Superior temporal gyrus (tissue), 1 donor: ENCODE results near the gene SYT2.
A peak's percentile ranks its signal among the peaks of the same experiment; 100 is the strongest.

Source experiments
- DNase-seq: peaks from one replicate; pipeline ENCODE4 v3.0.0-alpha.2; 2016; ENCODE audit errors: extremely low spot score

SYT2 gene

GRCh38 chr1:202704601-202705000 lies 5.7 kb downstream of the SYT2 start:
- no peak for DNase-seq

DNA sequence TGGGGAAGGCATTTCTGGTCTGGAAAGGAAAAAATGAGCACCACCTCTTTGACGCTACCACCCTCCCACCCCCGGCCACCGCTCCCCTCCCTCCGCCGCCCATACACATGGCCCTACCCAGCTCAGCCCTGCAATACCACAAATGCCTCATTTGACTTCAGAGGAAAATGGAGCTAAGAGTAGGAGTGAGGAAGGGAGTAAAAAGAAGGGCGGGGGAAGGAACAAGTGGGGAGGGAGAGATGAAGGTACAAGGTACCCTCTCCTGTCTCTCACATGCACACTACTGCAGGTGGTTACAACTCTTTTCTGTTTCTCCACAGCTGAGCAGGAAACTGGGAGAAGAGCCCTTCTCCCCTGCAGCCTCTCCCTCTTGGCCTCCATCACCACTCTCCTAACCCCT lies 7.1 kb downstream of the SYT2 start:
- no peak for DNase-seq

GRCh38 chr1:202702088-202702487 lies 8.2 kb downstream of the SYT2 start:
- DNase-seq = no peak

GRCh38 chr1:202701200-202701599 lies 9.1 kb downstream of the SYT2 start:
- no peak for DNase-seq

DNA sequence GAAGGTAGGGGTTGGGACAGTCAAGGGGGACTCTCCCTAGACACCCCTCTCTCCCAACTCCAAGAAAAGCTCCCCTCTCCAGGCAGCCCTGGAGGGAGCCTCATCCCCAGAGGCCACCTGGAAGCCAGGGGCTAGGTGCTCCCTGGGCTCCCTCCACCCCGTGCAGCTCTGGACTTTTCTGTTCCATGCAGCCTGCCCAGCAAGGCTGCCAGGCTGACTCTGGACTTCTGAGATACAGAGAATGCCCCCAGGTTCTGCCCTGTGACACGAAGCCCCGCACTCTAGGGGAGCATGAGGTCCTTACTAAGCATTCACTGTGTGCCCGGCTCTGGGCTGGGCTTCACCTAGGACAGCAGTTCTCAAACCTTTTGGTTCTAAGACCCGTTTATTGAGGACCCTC lies 10.2 kb downstream of the SYT2 start:
- DNase-seq = no peak

GRCh38 chr1:202698276-202698675 lies 12.0 kb downstream of the SYT2 start:
- DNase-seq = no peak

GRCh38 chr1:202697038-202697437 lies 13.2 kb downstream of the SYT2 start:
- no peak for DNase-seq

DNA sequence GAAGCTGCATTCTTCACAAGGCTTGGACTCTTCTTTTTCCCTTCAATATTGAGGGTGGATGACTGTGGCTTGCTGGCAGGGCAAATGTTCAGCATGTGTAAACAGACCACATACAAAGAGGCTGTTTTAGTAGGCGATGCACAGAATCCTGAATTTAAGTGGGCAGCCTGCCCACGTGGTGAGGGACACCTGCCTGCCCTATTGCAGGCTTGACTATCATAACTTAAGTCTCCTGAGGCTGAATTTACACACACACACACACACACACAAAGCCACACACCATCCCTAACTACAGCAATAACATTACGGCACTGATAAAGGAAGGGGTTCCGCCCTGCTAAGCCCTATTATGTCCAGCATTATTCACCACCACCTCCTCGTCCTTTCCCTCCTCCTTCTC lies 15.9 kb downstream of the SYT2 start:
- DNase-seq = no peak

- peak; percentile 51 for DNase-seq
These were observed 17.2 kb downstream of the SYT2 start for GRCh38 chr1:202692959-202693555.

DNA sequence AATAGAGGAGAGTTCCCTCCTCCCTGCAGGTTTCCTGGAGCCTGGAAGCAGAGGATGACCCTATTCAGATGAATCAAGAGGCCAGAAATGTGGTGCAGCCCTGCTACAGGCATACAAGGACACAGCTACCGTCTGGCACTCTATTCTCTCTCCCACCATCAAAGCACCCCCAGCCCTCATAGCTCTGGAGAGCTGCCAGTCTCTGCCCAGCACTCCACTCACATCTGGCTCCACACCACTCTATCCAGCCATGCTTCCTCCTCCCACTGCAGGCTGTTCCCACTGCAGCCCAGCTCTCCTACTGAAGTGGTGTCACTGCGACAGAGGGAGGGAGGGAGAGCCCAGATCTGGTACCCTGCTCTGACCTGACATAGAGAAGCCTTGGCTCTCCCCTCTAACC lies 18.4 kb downstream of the SYT2 start:
- DNase-seq = no peak

GRCh38 chr1:202689493-202690342 lies 20.5 kb downstream of the SYT2 start:
- DNase-seq = no peak

DNA sequence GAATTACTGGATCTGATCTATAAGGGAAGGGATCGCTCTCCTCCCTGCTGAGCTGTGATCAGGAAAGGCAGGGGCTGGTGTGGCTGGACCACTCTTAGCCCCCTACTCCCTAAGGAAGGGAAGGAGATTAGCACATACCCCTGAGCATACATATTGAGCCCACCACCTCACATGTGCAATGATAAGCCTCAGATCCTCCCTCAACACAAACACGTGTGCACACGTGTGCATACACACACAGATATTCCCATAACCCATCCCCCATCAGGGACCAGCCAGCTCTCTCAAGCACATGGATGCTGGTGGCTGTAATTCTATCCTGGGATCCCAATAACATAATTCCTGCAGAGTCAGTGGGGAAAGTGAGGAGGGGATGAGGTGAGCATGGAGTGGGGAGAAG lies 21.2 kb downstream of the SYT2 start:
- DNase-seq = no peak

- peak; percentile 73 for DNase-seq
These were observed 21.9 kb downstream of the SYT2 start for GRCh38 chr1:202688401-202688800.

DNA sequence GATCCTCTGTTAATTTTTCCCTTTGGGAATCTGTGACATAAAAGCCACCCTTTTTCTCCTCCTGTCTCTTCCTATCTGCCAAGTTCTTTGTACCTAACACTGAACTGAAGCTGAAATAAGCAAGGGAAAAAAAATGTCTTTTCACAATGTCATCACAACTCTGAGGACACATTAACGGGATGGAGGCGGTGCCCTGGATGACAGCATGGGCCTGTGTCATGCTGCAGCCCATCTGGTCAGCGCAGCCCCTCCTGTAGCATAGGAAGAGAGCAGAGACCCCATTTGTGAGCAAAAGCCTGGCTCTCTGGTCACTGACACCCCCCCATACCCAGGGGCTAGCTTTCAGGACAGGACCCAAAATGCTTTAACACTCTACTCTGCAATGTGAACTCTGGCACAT lies 22.5 kb downstream of the SYT2 start:
- no peak for DNase-seq

DNA sequence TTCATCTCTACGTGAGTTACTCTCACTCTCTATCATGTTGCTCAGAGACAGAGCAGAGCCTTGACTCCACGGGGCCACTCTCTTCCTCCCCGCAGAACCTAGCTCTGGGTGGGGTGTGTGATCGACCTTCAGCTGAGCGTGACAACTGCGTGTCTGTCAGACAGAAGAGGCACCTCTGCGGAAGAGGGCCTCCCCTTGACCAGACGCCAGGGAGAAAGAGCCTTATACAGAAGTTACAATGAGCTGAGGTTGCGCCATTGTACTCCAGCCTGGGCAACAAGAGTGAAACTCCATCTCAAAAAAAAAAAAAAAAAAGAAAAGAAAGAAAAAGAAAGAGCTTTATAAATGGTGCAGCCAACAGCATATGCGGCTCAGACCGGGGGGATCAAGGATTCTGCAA lies 22.9 kb downstream of the SYT2 start:
- no peak for DNase-seq

- no peak for DNase-seq
These were observed 24.6 kb downstream of the SYT2 start for GRCh38 chr1:202685641-202686040.

GRCh38 chr1:202684716-202685115 lies 25.5 kb downstream of the SYT2 start:
- DNase-seq = no peak

DNA sequence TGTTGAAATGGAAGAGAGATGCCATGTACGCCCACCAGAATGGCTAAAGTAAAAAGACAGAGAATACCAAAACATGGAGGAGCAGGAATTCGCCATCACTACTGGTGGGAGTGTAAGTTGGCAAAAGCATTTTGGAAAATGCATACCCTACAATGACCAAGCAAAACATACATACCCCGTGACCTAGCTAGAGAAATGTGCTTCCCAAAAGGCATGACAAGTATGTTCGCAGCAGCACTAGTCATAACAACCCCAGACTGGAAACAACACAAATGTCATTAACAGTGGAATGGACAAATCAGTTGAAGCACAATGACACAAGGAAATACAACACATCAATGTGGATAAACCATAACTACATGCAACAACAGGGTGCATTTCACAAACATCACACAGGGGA lies 27.2 kb downstream of the SYT2 start:
- no peak for DNase-seq

- DNase-seq = no peak
These were observed 27.8 kb downstream of the SYT2 start for GRCh38 chr1:202682477-202682876.

DNA sequence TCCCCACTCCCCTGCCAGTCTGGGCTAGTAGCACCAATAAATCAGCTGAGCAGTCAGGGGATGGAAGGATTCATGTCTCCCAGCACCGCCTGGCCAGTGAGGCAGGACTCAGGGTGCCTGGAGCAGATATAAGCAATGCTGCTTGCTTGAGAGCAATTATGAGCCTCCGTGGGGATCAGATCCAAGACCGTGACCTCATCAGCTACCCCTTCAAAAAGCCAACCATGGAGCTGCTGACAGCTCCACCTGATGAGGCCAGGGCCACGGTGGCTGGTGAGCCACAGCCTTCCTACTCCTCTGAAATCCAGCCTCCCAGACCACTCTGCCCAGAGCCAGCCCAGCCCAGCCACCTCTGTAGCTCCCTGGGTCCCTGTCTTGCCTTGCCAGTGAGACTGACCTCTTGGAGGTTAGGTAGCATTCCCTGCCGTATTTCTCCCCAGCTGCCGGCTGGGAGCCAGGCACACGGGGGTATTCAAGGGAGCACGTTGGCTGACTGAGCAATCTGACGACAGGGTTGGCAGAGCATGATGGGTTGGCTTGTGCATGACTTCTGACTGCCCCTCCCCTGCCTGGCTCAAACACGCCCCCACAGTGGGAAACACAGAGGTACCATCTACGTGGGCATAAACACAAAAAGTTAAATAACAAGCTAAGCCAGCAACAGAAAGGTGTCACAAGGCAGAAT lies 28.4 kb downstream of the SYT2 start:
- DNase-seq = no peak

DNA sequence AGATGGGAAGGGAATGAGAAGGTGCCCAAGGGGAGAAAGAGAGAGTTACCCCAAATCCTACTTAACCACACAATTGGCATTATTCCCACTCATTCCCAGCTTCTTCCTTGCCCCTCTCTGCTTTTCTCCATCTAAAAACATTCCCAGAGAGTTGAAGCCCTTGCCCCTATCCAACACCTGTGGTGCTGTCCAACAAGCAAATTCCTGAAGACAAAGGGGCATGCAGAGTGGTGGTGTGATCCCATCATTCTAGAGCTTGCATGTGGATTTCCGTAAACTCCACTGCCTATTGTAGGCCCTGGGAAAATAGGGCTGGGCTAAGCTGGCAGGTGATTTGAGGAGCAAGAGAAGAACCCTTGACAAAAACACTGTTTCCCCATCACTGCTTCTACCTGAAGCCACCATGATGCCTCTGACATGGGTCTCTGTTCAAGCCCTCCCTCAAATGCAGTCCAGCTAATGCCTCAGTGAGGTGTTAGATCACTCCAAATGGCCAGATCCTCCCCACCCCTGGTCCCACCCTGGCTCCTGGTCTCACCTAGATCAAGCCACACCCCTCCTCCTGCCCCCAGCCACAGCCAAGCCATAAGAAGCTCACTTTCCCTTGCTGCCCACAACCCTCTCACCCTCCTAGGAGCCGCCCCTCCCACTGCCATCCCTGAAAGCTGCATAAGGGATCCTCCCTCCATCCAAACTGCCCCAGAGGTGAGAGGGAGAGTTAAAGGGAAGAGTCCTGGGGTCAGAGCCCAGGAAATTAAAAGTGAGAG lies 29.5 kb downstream of the SYT2 start:
- no peak for DNase-seq
